Esophagus squamous epithelium (tissue), 5 donors: ENCODE measurements around the gene KLF13. TPM values are rescaled to one million over a fixed set of nuclear protein-coding genes. Genes with fewer than 3 reads are reported as not detected.

ENCODE experiments used
- DNase-seq: peaks from one replicate; lab custom pipeline; 2025; lab: John Stamatoyannopoulos, UW
- H3K27ac ChIP-seq, 4 donors: fragments of 200-600 bp; sonication (generic); one replicate each; pipeline ENCODE4 v1.5.1; 2016 to 2019; ENCODE audit warnings: mild to moderate bottlenecking in 1 of 4
- H3K27me3 ChIP-seq, 4 donors: fragments of 200-600 bp; sonication (generic); 1 replicate in 3 of 4; 2 replicates in 1 of 4; pipeline versions ENCODE4 v1.5.1 to v1.6.0; 2017 to 2021; ENCODE audit warnings: antibody characterized with exemption in 1 of 4
- H3K36me3 ChIP-seq, 3 donors: fragments of 200-600 bp; sonication (generic); one replicate each; pipeline ENCODE4 v1.5.1; 2016 to 2019
- H3K4me1 ChIP-seq, 3 donors: fragments of 200-600 bp; sonication (generic); one replicate each; pipeline ENCODE4 v1.5.1; 2017 to 2019
- H3K4me3 ChIP-seq, 4 donors: fragments of 200-600 bp; sonication (generic); 1 replicate in 3 of 4; 2 replicates in 1 of 4; pipeline ENCODE4 v1.5.1; 2016 to 2019; ENCODE audit warnings: mild to moderate bottlenecking in 2 of 4, moderate library complexity in 1 of 4
- H3K9me3 ChIP-seq, 3 donors: fragments of 200-600 bp; sonication (generic); one replicate each; pipeline ENCODE4 v1.5.1; 2016 to 2019
- POLR2A ChIP-seq, 4 donors: fragments of 450-650 bp; IDR thresholded peaks; one replicate each; pipeline ENCODE4 v1.6.1; 2017; ENCODE audit warnings: antibody characterized with exemption in 4 of 4, mild to moderate bottlenecking in 4 of 4, moderate library complexity in 3 of 4
- WGBS, 2 donors: methylation state at CpG; one replicate each; pipeline ENCODE4 v1.1.5; 2018; 5-methylcytosine and 5-hydroxymethylcytosine counted together
- intact Hi-C: fragments of 100-400 bp; cut with DNase I; formaldehyde crosslinking; loops from one replicate; pipeline ENCODE4 v1.15.0; 2022
- total RNA-seq, 4 donors: library from RNA; depleted of rRNA; stranded (reverse); fragments of >200 nt; gene quantifications; one replicate each; pipeline ENCODE4 v1.1.0, GENCODE V29; 2016
- TF ChIP-seq, protein P1 (sequence below), 6 experiments: fragments of 450-650 bp in 4 of 6; fragments of 200-600 bp in 2 of 6; sonication (generic) in 2 of 6; IDR thresholded peaks; one replicate each; pipeline ENCODE4 v1.5.1; 2016 to 2019; ENCODE audit warnings: antibody characterized with exemption in 6 of 6, mild to moderate bottlenecking in 4 of 6, moderate library complexity in 4 of 6
- donor health status: DM: yes; HTN: yes; CAD: no.

The KLF13 gene
- total RNA-seq, 4 donors from 2014 or later, result 16.4 to 54.6 (median 41.8) TPM

DNA sequence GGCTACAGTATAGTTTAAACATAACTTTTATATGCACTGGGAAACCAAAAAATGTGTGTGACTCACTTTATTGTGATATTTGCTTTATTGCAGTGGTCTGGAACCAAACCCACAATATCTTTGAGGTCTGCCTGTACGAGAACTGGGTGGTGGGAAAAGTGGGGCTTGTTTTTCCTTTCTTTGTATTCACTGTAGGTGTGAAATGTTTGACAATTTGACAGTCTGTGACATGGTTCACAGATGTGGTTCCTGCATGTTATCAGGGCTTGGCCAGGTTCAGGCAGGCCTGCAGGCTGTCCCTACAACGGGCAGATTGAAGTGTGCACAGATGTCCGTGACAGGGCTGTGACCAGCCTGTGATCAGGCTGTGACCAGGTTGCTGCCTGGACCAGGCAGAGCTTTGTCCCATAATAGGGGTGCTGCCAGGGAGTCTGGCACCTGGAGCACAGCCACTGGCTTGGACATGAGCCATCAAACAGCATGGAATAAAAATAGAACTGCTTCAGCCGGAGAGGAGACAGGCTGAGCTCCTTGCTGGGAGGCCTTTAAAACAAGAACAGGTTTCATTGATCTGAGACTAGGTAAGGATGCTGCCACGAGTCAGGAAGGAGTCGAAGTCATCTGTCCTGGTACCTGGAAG, 61.0 kb downstream of the KLF13 start:
- peak overlapping the region in 2 of 4 donors; percentile 58 to 63 for H3K27ac ChIP-seq
- peaks cover 5 to 30% (median 16%) of the 10 kb centered on the region in 3 donors for H3K4me1 ChIP-seq
- peaks cover 0 to 6% (median 0%) of the 10 kb centered on the region in 3 donors for H3K36me3 ChIP-seq
- no peak overlapping the region for H3K4me3 ChIP-seq
- intact Hi-C loops, result no loop called here
- TF ChIP-seq, protein P1, sequence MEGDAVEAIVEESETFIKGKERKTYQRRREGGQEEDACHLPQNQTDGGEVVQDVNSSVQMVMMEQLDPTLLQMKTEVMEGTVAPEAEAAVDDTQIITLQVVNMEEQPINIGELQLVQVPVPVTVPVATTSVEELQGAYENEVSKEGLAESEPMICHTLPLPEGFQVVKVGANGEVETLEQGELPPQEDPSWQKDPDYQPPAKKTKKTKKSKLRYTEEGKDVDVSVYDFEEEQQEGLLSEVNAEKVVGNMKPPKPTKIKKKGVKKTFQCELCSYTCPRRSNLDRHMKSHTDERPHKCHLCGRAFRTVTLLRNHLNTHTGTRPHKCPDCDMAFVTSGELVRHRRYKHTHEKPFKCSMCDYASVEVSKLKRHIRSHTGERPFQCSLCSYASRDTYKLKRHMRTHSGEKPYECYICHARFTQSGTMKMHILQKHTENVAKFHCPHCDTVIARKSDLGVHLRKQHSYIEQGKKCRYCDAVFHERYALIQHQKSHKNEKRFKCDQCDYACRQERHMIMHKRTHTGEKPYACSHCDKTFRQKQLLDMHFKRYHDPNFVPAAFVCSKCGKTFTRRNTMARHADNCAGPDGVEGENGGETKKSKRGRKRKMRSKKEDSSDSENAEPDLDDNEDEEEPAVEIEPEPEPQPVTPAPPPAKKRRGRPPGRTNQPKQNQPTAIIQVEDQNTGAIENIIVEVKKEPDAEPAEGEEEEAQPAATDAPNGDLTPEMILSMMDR (IDR thresholded peaks at IDR 0.05), result no peak
- TF ChIP-seq POLR2A (IDR thresholded peaks at IDR 0.05), result no peak
- DNase-seq, result no peak
- no peaks in the 10 kb centered on the region for H3K27me3 ChIP-seq
- no peaks in the 10 kb centered on the region for H3K9me3 ChIP-seq
- whole genome bisulfite sequencing, 2 donors, result 9 to 32% methylated on average over 4 to 6 of the region's 6 CpGs

GRCh38 chr15:31389576-31389975, 62.9 kb downstream of the KLF13 start:
- DNase-seq, result no peak
- no peak for TF ChIP-seq POLR2A (IDR thresholded peaks at IDR 0.05)
- TF ChIP-seq, protein P1 (IDR thresholded peaks at IDR 0.05), result no peak
- peaks cover 0 to 1% (median 0%) of the 10 kb centered on the region in 3 donors for H3K36me3 ChIP-seq
- no peak overlapping the region for H3K4me3 ChIP-seq
- H3K4me1 ChIP-seq, result peaks cover 14 to 43% (median 25%) of the 10 kb centered on the region in 3 donors
- H3K27ac ChIP-seq, result no peak overlapping the region
- 90 to 97% methylated on average over 4 of the region's 4 CpGs for WGBS, 2 donors
- H3K27me3 ChIP-seq, result no peaks in the 10 kb centered on the region
- intact Hi-C loops, result no loop called here
- no peaks in the 10 kb centered on the region for H3K9me3 ChIP-seq

GRCh38 chr15:31390029-31390428, 63.4 kb downstream of the KLF13 start:
- Histone ChIP-seq H3K27ac (no peak overlapping the region), H3K4me1 (peaks cover 14 to 43% (median 25%) of the 10 kb centered on the region in 3 donors), H3K36me3 (no peaks in the 10 kb centered on the region), H3K27me3 (no peaks in the 10 kb centered on the region), H3K9me3 (no peaks in the 10 kb centered on the region), H3K4me3 (no peak overlapping the region)
- DNase-seq, result no peak
- intact Hi-C loops, result loop anchor here (10.0 kb wide), 1 partner anchor 175 kb away; no protein-coding TSS in a partner anchor
- TF ChIP-seq, protein P1 (IDR thresholded peaks at IDR 0.05), result no peak
- TF ChIP-seq POLR2A (IDR thresholded peaks at IDR 0.05), result no peak
- WGBS, 2 donors, result 90 to 98% methylated on average over 3 of the region's 3 CpGs

GRCh38 chr15:31390777-31391486, 64.3 kb downstream of the KLF13 start:
- Histone ChIP-seq H3K4me1 (peaks cover 14 to 43% (median 25%) of the 10 kb centered on the region in 3 donors), H3K27me3 (no peaks in the 10 kb centered on the region), H3K27ac (peak overlapping the region; percentile 83 to 94 (median 89)), H3K36me3 (no peaks in the 10 kb centered on the region), H3K9me3 (no peaks in the 10 kb centered on the region), H3K4me3 (peak overlapping the region in 3 of 4 donors; percentile 49 to 71 (median 55))
- intact Hi-C loops, result loop anchor here (10.0 kb wide), 1 partner anchor 176 kb away; no protein-coding TSS in a partner anchor
- TF ChIP-seq, protein P1 (IDR thresholded peaks at IDR 0.05), result no peak
- no peak for TF ChIP-seq POLR2A (IDR thresholded peaks at IDR 0.05)
- 64 to 95% methylated on average over 1 of the region's 6 CpGs for WGBS, 2 donors
- no peak for DNase-seq
